Osteoblast (primary cell): ENCODE results near the gene SNAP25. TPM values are rescaled to one million over a fixed set of nuclear protein-coding genes. Genes with fewer than 3 reads are reported as not detected.

Experiments used
- DNase-seq: peaks from one replicate; pipeline ENCODE4 v3.0.0; 2011; ENCODE audit warnings: low spot score, mixed read lengths; ENCODE audit not compliant: insufficient read length; ENCODE audit errors: missing footprints
- H2AFZ ChIP-seq: 2 replicates; pipeline ENCODE4 v1.6.0; 2011; ENCODE audit warnings: mild to moderate bottlenecking, low read length
- H3K27ac ChIP-seq: 2 replicates; pipeline ENCODE4 v1.5.1; 2011; ENCODE audit warnings: mild to moderate bottlenecking, low read depth, low read length, moderate library complexity
- H3K27me3 ChIP-seq: 2 replicates; pipeline ENCODE4 v1.6.0; 2012; ENCODE audit warnings: mild to moderate bottlenecking, control low read depth, inconsistent platforms, low read length, moderate library complexity; ENCODE audit not compliant: insufficient read depth
- H3K36me3 ChIP-seq: 2 replicates; pipeline ENCODE4 v1.5.1; 2011; ENCODE audit warnings: mild to moderate bottlenecking, low read length, control low read depth, moderate library complexity; ENCODE audit not compliant: insufficient read depth
- H3K4me1 ChIP-seq: 2 replicates; pipeline ENCODE4 v1.5.1; 2011; ENCODE audit warnings: mild to moderate bottlenecking, low read length, control low read depth, moderate library complexity; ENCODE audit not compliant: insufficient read depth
- H3K4me2 ChIP-seq: 2 replicates; pipeline ENCODE4 v1.6.0; 2011; ENCODE audit warnings: mild to moderate bottlenecking, low read length; ENCODE audit not compliant: insufficient read depth
- H3K4me3 ChIP-seq: fragments of 200-600 bp; sonication (generic); 3 replicates; pipeline ENCODE4 v1.5.1; 2012; ENCODE audit warnings: mild to moderate bottlenecking, low read length, inconsistent platforms; ENCODE audit not compliant: insufficient read depth
- H3K79me2 ChIP-seq: 2 replicates; pipeline ENCODE4 v1.6.0; 2012; ENCODE audit warnings: mild to moderate bottlenecking, low read length, control low read depth, inconsistent platforms; ENCODE audit not compliant: insufficient read depth
- H3K9me3 ChIP-seq: 2 replicates; pipeline ENCODE4 v1.5.1; 2011; ENCODE audit warnings: low read depth, low read length, control low read depth
- H4K20me1 ChIP-seq: 2 replicates; pipeline ENCODE4 v1.6.0; 2012; ENCODE audit warnings: mild to moderate bottlenecking, low read length, control low read depth; ENCODE audit not compliant: insufficient read depth
- CTCF ChIP-seq: IDR thresholded peaks from 2 replicates; pipeline ENCODE4 v1.5.1; 2011; ENCODE audit warnings: mild to moderate bottlenecking, low read depth, low read length, moderate library complexity; ENCODE audit errors: extremely low read depth
- total RNA-seq: library from RNA; depleted of rRNA; stranded (reverse); fragments of >200 nt; gene quantifications from 2 replicates; pipeline ENCODE4 v1.2.3, GENCODE V29; 2012

Gene SNAP25
- total RNA-seq, 1 donor, result 1.8 TPM

GRCh38 chr20:10318291-10319024, 99.8 kb downstream of the SNAP25 start:
- Histone ChIP-seq H2AFZ (no peak overlapping the region), H4K20me1 (no peaks in the 10 kb centered on the region), H3K4me2 (no peak overlapping the region), H3K36me3 (no peaks in the 10 kb centered on the region), H3K27me3 (no peaks in the 10 kb centered on the region), H3K27ac (no peak overlapping the region), H3K4me1 (peaks cover 42% of the 10 kb centered on the region), H3K79me2 (no peaks in the 10 kb centered on the region), H3K4me3 (no peak overlapping the region), H3K9me3 (no peaks in the 10 kb centered on the region)
- no peak for DNase-seq
- TF ChIP-seq CTCF, result no peak

DNA sequence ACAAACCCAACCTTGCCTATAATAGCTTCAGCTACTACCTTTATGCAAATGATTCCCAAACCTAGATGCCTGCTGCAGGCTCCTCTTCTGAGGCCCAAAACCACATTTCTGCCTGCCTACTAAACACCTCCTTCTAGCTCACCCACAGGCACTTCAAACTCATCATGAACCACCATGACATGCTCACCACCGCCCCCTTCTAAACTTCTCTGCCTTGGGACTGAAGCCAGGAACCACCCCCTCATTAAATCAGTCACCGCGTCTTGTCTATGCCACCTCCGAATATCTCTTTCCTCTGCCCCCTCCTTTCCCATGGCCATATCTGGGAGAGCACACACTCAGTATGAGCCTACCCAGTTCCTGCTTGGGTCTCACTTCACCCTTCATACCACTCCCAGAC, 101.2 kb downstream of the SNAP25 start:
- no peaks in the 10 kb centered on the region for H3K27me3 ChIP-seq
- no peak overlapping the region for H3K4me3 ChIP-seq
- no peak for DNase-seq
- H3K27ac ChIP-seq, result peak overlapping the region; percentile 34
- H3K36me3 ChIP-seq, result no peaks in the 10 kb centered on the region
- no peaks in the 10 kb centered on the region for H3K79me2 ChIP-seq
- no peaks in the 10 kb centered on the region for H4K20me1 ChIP-seq
- H3K4me2 ChIP-seq, result peak overlapping the region; percentile 4
- H2AFZ ChIP-seq, result peak overlapping the region; percentile 10
- no peaks in the 10 kb centered on the region for H3K9me3 ChIP-seq
- peaks cover 28% of the 10 kb centered on the region for H3K4me1 ChIP-seq
- TF ChIP-seq CTCF, result no peak

- Histone ChIP-seq H3K36me3 (no peaks in the 10 kb centered on the region), H3K27ac (no peak overlapping the region), H3K9me3 (no peaks in the 10 kb centered on the region), H3K4me1 (peaks cover 25% of the 10 kb centered on the region), H3K4me2 (no peak overlapping the region), H3K79me2 (no peaks in the 10 kb centered on the region), H3K27me3 (no peaks in the 10 kb centered on the region), H3K4me3 (no peak overlapping the region), H4K20me1 (no peaks in the 10 kb centered on the region), H2AFZ (no peak overlapping the region)
- no peak for DNase-seq
- TF ChIP-seq CTCF, result no peak
Measured at GRCh38 chr20:10321138-10321717, 102.6 kb downstream of the SNAP25 start.
